Fibroblast of skin of right biceps (primary cell): ENCODE data around the gene ALDH4A1.
"Not testable (repeated sequence)": the region's sequence is repeated elsewhere in the genome, so short reads cannot be mapped to it uniquely, and the experiment has no call there.

Source experiments
- DNase-seq: peaks from one replicate; pipeline ENCODE4 v3.0.0-alpha.2; 2013

Gene ALDH4A1

DNA sequence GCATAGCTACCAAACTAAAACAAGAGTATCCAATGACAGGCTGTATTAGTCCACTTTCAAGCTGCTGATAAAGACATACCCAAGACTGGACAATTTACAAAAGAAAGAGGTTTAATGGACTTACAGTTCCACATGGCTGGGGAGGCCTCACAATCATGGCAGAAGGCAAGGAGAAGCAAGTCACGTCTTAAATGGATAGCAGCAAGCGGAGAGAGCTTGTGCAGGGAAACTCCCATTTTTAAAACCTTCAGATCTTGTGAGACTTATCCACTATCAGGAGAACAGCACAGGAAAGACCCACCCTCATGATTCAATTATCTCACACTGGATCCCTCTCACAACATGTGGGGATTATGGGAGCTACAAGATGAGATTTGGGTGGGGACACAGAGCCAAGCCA is 54.6 kb downstream of the ALDH4A1 start:
- not testable (repeated sequence) for DNase-seq

DNA sequence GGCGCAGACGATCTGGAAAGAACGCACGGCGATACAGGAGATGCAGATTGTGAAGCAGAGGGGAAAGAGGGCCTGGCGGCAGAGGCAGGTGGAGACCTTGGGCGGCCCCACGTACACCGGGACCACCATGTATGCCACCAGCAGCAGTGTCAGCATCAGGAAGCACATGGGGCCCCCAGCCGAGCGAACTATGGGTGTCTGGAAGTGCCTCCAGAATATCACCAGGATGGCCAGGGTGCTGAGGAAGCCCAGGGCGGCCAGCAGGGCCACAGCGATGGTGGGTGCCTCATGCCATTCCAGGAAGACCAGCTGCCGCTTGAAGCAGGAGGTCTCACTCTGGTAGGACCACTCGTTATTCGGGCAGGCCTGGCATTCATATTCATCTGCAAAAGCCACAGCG is 62.2 kb downstream of the ALDH4A1 start:
- no peak for DNase-seq

DNA sequence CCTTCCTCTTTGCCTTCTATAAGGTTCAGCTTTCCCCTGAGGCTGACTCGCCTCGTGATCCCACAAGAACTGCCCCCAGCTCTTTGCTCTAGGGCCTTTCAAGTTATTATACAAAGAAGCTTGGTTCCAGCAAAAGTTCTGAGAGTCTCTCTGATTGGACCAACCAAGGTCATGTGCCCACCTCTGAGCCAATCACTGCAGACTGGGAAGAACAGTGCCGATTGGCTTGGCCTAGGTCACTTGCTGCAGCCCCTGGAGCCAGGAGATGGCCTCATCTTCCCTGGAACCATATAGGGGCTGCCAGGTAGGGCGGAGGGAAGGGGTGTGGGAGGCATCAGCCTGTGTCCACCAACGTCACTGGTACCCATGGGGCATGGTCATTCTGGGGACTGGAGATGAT is 65.7 kb downstream of the ALDH4A1 start:
- DNase-seq = no peak

DNA sequence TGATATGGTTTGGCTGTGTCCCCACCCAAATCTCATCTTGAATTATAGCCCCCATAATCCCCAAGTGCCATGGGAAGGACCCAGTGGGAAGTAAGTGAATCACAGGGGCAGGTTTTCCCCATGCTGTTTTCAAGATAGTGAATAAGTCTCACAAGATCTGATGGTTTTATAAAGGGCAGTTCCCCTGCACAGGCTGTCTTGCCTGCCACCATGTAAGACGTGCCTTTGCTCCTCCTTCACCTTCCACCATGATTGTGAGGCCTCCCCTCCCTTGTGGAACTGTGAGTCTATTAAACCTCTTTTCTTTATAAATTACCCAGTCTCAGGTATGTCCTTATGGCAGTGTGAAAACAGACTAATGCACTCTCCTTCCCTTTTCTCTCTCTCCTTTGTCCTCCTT is 70.0 kb downstream of the ALDH4A1 start:
- DNase-seq = not testable (repeated sequence)

DNA sequence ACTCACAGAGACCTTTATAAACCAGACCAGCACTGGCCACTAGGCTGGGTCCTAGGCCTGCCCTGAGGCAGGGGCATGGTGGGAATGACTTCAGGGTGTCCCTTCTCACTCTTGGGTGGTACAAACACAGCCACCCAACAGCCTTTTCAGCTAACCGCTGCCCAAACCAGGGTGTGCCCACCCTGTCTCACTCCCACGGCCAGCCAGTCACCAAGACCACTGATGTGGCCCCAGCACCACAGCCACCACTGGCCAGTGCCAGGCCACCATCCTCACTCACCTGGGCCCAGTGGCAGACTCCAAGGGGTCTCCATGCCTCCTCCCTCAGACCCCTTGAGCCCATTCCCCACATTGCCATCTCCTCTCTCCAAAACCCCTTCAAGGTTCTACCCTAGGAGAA is 70.7 kb downstream of the ALDH4A1 start:
- DNase-seq = no peak

DNA sequence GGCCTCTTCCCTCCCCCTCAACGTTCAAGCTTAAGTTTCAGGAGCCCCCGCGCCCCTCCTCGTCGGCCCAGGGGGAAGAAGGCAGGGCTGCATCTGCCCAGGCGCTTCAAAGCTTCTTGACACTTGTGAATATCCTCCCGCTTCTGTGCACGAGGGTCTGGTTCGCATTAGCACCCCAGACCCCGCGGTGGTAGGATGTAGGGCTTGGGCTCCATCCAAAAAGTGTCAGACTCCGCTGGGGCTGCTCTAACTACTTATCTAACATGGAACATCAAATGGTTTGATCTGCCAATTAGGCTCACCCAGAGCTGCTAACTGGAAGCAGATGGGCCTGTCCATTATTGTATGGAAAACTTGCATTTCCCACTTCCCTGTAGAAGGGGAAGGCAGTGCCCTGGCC is 71.8 kb downstream of the ALDH4A1 start:
- no peak for DNase-seq

DNA sequence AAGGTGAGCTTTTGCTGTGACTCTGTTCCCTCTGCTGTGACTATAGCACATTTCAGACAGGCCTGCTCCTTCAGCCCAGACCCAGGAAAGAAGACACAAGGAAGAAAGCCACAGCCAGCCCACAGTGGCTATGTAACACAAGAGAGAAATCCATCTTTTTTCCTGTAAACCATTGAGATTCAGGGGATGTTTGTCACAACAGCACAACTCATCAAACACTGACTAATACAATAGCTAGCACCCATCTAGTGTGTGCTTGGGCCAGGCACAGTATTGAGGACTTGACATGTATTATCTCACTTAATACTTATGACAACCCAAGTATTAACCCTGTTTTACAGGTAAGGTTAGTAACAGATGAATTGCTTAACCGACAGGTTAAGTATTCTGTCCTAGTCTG is 72.7 kb downstream of the ALDH4A1 start:
- DNase-seq = no peak

DNA sequence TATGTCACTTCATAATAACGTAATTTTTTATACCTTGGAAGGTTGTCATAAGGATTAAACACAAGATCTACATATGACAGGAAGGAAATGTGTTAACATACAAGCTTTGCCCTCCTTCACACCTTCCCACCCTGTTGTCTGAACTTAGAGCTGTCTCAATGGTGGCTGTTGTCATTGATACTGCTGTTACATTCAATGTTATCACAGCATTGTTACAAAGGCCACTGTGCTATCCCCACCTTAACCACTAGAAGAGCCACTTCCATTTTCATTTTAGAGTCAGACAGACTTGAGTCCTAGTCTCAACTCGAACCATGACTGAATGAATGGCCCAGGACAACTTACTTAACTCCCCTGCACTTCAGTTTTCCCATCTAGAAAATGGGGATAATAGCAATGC is 74.1 kb downstream of the ALDH4A1 start:
- no peak for DNase-seq

DNA sequence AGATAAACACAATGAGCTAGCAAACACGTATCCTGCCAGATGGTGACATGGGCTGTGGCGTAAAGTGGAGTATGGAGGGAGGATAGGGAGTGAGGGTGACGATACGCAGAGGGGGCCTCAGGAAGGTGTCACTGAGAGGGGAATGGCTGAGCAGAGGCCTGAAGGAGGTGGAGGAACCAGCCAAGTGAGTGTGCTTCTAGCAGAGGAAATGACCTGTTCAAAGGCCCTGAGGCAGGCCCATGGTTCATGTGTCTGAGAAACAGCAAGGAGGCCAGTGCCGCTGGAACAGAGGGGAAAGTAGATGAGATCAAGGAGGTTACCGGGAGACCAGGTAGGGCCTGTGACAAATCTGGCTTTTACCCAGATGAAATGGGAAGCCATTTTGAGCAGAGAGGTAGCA is 78.9 kb downstream of the ALDH4A1 start:
- DNase-seq = no peak
